ENCODE measurements around the gene C1orf116. TPM values are rescaled to one million over a fixed set of nuclear protein-coding genes. Genes with fewer than 3 reads are reported as not detected.
A peak's percentile ranks its signal among the peaks of the same experiment; 100 is the strongest.

C1orf116 gene
- total and polyA plus RNA-seq, 10 of the 15 experiments (the other 5 are each of a cell fraction or from before 2014, with no cell fraction given): 0.01 to 0.08 TPM; not detected in 8

- TF ChIP-seq CTCF (IDR thresholded peaks at IDR 0.05 in 2 of 3, conservative IDR thresholded peaks at IDR 0.05 in 1 of 3; ENCODE audit: control insufficient read depth in 2 of 3, extremely low read depth in 1 of 3, insufficient read depth in 1 of 3, low read depth in 3 of 3, low read length in 3 of 3): peak; percentile 71 to 84 (median 71)
- TF ChIP-seq REST (IDR thresholded peaks at IDR 0.05; ENCODE audit: low read depth, low read length): no peak
- TF ChIP-seq NKRF (conservative IDR thresholded peaks at IDR 0.05): no peak
- TF ChIP-seq EP300 (IDR thresholded peaks at IDR 0.05; ENCODE audit: borderline replicate concordance in 1 of 2, control insufficient read depth in 1 of 2, low read depth in 2 of 2, low read length in 2 of 2): no peak
- no peak for TF ChIP-seq ESRRA (IDR thresholded peaks at IDR 0.05; ENCODE audit: low read length)
- TF ChIP-seq ZBTB33 (IDR thresholded peaks at IDR 0.05): no peak
- TF ChIP-seq KAT2A (conservative IDR thresholded peaks at IDR 0.05; ENCODE audit: control insufficient read depth, low read depth, low read length): no peak
- TF ChIP-seq SMC3 (IDR thresholded peaks at IDR 0.05; ENCODE audit: borderline replicate concordance, low read length): peak; percentile 69; the same call in 1 of the 2 replicates
- no peak for TF ChIP-seq BRCA1 (IDR thresholded peaks at IDR 0.05; ENCODE audit: low read depth, low read length)
- TF ChIP-seq RELA (IDR thresholded peaks at IDR 0.05; ENCODE audit: borderline replicate concordance, partially characterized antibody): no peak
- no peak for TF ChIP-seq PAX8 (IDR thresholded peaks at IDR 0.05)
- no peak for TF ChIP-seq POU2F2 (IDR thresholded peaks at IDR 0.05; ENCODE audit: borderline replicate concordance, low read depth, low read length)
- TF ChIP-seq ATF3 (IDR thresholded peaks at IDR 0.05; ENCODE audit: borderline replicate concordance, extremely low read depth, low read depth, low read length): no peak
- TF ChIP-seq BHLHE40 (IDR thresholded peaks at IDR 0.05; ENCODE audit: borderline replicate concordance in 1 of 2, low read depth in 2 of 2, low read length in 1 of 2): no peak
- peak; percentile 71 for TF ChIP-seq RAD21 (IDR thresholded peaks at IDR 0.05; ENCODE audit: insufficient read depth, low read depth, low read length)
- no peak for TF ChIP-seq CBX5 (IDR thresholded peaks at IDR 0.05; ENCODE audit: low read depth)
- 0 out of 2 replicates have a peak, but pooled peaks have one; percentile 5 for TF ChIP-seq MXI1 (IDR thresholded peaks at IDR 0.05; ENCODE audit: low read depth, low read length)
- TF ChIP-seq USF1 (IDR thresholded peaks at IDR 0.05; ENCODE audit: borderline replicate concordance, extremely low read length, insufficient read depth, low read depth, low read length): no peak
Measured at GRCh38 chr1:207049974-207050391, 17.4 kb upstream of the C1orf116 start (continued).
